Activated T-cell treated with anti-CD3 and anti-CD28 coated beads for 24 hours (primary cell): ENCODE results near the gene PAFAH2.

Experiments
- DNase-seq: peaks from one replicate; pipeline ENCODE4 v3.0.0-alpha.2; 2020; ENCODE audit warnings: low read depth

Gene PAFAH2

GRCh38 chr1:26031196-26031595, 33.3 kb upstream of the PAFAH2 start:
- DNase-seq = no peak

GRCh38 chr1:26029864-26030481, 32.1 kb upstream of the PAFAH2 start:
- DNase-seq = no peak

GRCh38 chr1:26029054-26029863, 31.4 kb upstream of the PAFAH2 start:
- no peak for DNase-seq

- no peak for DNase-seq
Measured at GRCh38 chr1:26028490-26028980, 30.7 kb upstream of the PAFAH2 start.

- DNase-seq = no peak
Measured at GRCh38 chr1:26027716-26028489, 30.0 kb upstream of the PAFAH2 start.

GRCh38 chr1:26025517-26025916, 27.7 kb upstream of the PAFAH2 start:
- DNase-seq = no peak

- no peak for DNase-seq
Measured at GRCh38 chr1:26025060-26025459, 27.2 kb upstream of the PAFAH2 start.

GRCh38 chr1:26023826-26024225, 26.0 kb upstream of the PAFAH2 start:
- no peak for DNase-seq

- DNase-seq = no peak
Measured at GRCh38 chr1:26023009-26023408, 25.1 kb upstream of the PAFAH2 start.

GRCh38 chr1:26022404-26022779, 24.5 kb upstream of the PAFAH2 start:
- no peak for DNase-seq

GRCh38 chr1:26021647-26022403, 24.0 kb upstream of the PAFAH2 start, which contains the start of gene EXTL1:
EXTL1 (plus strand) TSS chr1:26021775; CDS start chr1:26022647, 872 bp downstream.
- no peak for DNase-seq

GRCh38 chr1:26020941-26021646, 23.2 kb upstream of the PAFAH2 start:
- no peak for DNase-seq

- DNase-seq = no peak
Measured at GRCh38 chr1:26020330-26020768, 22.5 kb upstream of the PAFAH2 start.

GRCh38 chr1:26019641-26020315, 21.9 kb upstream of the PAFAH2 start:
- DNase-seq = no peak

- no peak for DNase-seq
Measured at GRCh38 chr1:26017606-26018005, 19.7 kb upstream of the PAFAH2 start.

- DNase-seq = no peak
Measured at GRCh38 chr1:26016953-26017545, 19.2 kb upstream of the PAFAH2 start.

- DNase-seq = no peak
Measured at GRCh38 chr1:26016258-26016952, 18.5 kb upstream of the PAFAH2 start.

- DNase-seq = no peak
Measured at GRCh38 chr1:26015358-26015757, 17.5 kb upstream of the PAFAH2 start.

- no peak for DNase-seq
Measured at GRCh38 chr1:26014179-26014578, 16.3 kb upstream of the PAFAH2 start.

- no peak for DNase-seq
Measured at GRCh38 chr1:26012864-26013263, 15.0 kb upstream of the PAFAH2 start.
